ES-I3 (cell line): ENCODE results near the gene E2F8.
"Not testable (repeated sequence)": the region's sequence is repeated elsewhere in the genome, so short reads cannot be mapped to it uniquely, and the experiment has no call there.

Experiments
- H3K36me3 ChIP-seq: 2 replicates; pipeline ENCODE4 v1.6.1; 2013; ENCODE audit warnings: mild to moderate bottlenecking, low read length, control low read depth, moderate library complexity; ENCODE audit not compliant: insufficient read depth
- H3K4me1 ChIP-seq: 2 replicates; pipeline ENCODE4 v1.6.1; 2013; ENCODE audit warnings: mild to moderate bottlenecking, control low read depth, low read length; ENCODE audit not compliant: insufficient read depth
- H3K9ac ChIP-seq: 2 replicates; pipeline ENCODE4 v1.6.1; 2013; ENCODE audit warnings: low read depth, mild to moderate bottlenecking, low read length, moderate library complexity
- H3K9me3 ChIP-seq: 2 replicates; pipeline ENCODE4 v1.6.1; 2013; ENCODE audit warnings: mild to moderate bottlenecking, low read length, moderate library complexity; ENCODE audit not compliant: control insufficient read depth, insufficient read depth

Gene E2F8

DNA sequence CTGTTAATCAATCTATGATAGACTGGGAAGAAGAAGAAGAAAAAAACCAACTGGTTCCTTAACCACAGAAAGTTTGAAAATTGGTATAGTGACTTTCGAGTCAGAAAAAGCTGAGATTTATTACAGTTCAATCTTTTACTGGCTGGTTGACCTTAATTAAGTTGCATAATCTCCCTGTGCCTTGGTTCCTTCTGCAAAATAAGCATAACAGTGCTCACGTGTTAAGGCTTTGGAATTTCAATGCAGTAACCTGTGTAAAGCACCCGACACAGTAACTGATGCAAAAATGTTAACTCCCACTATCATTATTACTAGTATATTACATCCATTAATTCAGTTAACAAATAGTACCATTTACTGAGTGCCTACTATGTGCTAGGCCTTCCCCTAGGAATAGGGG, 22.6 kb upstream of the E2F8 start:
- Histone ChIP-seq H3K4me1 (peaks cover 4% of the 10 kb centered on the region; the same call in 1 of the 2 replicates), H3K36me3 (no peaks in the 10 kb centered on the region), H3K9me3 (no peaks in the 10 kb centered on the region), H3K9ac (no peak overlapping the region)

DNA sequence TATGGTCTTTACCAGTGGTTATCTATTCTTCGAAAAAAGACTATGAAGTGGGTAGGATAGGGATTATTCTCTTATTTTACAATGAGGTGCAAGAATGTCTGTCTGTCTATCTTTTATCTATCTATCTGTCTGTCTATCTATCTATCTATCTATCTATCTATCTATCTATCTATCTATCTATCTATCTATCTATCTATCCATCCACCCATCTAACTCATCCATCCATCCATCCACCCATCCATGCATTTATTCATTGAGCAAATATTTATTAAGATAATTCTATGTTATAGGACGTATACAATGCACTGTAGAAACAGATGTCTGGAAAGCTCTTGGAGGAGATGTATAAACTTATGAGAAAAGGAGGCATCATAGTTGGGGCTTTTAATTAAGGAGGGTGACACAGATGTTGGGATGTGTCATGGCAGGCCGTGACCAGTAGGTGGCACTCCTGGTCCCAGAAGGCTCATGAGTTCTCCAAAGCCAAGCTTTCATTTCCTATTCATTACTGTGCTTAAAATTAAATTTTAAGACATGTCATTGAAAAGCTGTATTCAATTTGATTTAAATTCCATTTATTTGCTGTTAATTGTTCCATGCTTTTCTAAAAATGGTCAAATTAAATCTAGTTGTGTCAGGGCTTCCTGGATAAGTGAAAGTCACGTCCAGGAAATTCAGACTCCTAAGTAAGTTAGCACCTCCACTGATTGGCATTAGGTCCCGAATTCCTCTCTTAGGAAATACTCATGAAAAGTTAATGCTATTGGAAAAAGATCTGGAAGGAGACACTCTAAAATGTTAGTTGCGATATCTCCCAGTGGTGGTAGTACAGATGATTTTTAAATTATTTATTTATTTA, 19.0 kb upstream of the E2F8 start:
- H3K4me1 ChIP-seq = peaks cover 4% of the 10 kb centered on the region; the same call in 1 of the 2 replicates
- no peaks in the 10 kb centered on the region for H3K9me3 ChIP-seq
- H3K9ac ChIP-seq = no peak overlapping the region
- H3K36me3 ChIP-seq = no peaks in the 10 kb centered on the region

DNA sequence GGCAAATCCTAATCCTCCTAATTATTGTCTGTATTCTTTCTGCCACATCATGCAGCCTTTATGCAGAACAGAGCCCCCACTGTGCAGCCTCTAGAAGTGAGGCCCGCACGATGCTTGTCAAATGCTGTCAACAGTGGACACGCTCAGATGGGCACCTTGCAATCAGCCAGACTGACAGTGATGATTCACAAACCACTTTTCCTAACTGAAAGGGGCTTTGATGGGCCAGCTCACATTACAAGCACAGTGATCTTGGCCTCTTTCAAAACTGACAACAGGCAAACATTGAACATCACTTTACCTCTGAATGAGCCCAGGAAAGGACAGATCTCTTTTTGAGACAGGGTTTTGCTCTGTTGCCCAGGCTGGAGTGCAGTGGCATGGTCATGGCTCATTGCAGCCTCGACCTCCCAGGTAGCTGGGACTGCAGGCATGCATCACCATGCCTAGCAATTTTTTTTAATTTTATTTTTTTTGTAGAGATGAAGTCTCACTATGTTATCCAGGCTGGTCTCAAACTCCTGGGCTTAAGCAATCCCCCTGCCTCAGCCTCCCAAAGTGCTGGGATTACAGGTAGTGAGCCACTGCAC, 18.0 kb upstream of the E2F8 start:
- 0 out of 2 replicates have a peak, but pooled peaks cover 2% of the 10 kb centered on the region for H3K9me3 ChIP-seq

DNA sequence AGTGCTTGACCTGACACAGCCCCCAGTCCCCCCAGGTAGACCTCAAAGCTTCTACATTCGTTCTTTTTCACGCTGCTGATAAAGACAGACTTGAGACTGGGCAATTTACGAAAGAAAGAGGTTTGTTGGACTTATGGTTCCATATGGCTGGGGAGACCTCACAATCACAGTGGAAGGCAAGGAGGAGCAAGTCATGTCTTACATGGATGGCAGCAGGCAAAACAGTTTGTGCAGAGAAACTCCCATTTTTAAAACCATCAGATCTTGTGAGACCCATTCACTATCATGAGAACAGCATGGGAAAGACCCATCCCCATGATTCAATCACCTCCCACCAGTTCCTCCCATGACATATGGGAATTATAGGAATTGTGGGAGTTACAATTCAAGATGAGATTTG, 13.7 kb upstream of the E2F8 start:
- not testable (repeated sequence) for H3K36me3 ChIP-seq, H3K9me3 ChIP-seq, H3K4me1 ChIP-seq, H3K9ac ChIP-seq

More for the DNA sequence above, 18.0 kb upstream of the E2F8 start:
- Histone ChIP-seq H3K9ac (no peak overlapping the region), H3K4me1 (peaks cover 4% of the 10 kb centered on the region; the same call in 1 of the 2 replicates), H3K36me3 (no peaks in the 10 kb centered on the region)

DNA sequence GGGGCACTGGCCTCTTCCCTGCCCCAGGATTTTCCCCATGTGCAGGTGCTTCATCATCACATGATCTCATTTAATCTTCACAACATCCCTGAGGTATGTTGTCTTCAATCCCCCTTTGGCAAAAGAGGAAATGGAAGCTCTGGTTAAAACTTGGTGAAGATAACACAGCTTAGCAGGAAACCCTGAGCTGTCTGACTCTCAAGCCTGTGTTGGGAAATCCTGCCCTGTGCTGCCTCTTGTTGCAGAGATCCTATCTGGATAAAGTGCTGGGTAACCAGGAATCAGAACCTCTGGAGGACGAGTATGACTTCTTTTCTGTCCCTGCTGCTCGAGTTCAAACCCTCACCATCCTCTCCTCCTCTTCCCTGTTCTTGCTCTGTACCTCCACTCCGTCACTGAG, 13.1 kb upstream of the E2F8 start:
- H3K9me3 ChIP-seq = peaks cover 2% of the 10 kb centered on the region; the same call in 1 of the 2 replicates
- H3K36me3 ChIP-seq = no peaks in the 10 kb centered on the region
- no peak overlapping the region for H3K9ac ChIP-seq
- H3K4me1 ChIP-seq = no peaks in the 10 kb centered on the region

GRCh38 chr11:19253153-19253745, 12.5 kb upstream of the E2F8 start:
- no peaks in the 10 kb centered on the region for H3K4me1 ChIP-seq
- no peak overlapping the region for H3K9ac ChIP-seq
- H3K36me3 ChIP-seq = no peaks in the 10 kb centered on the region

GRCh38 chr11:19252394-19253152, 11.8 kb upstream of the E2F8 start:
- H3K36me3 ChIP-seq = no peaks in the 10 kb centered on the region
- H3K4me1 ChIP-seq = no peaks in the 10 kb centered on the region
- peaks cover 2% of the 10 kb centered on the region; the same call in 1 of the 2 replicates for H3K9me3 ChIP-seq
- H3K9ac ChIP-seq = no peak overlapping the region

More at GRCh38 chr11:19253153-19253745, 12.5 kb upstream of the E2F8 start:
- H3K9me3 ChIP-seq = peaks cover 2% of the 10 kb centered on the region; the same call in 1 of the 2 replicates

- Histone ChIP-seq H3K4me1 (no peaks in the 10 kb centered on the region), H3K9ac (no peak overlapping the region), H3K9me3 (peaks cover 2% of the 10 kb centered on the region; the same call in 1 of the 2 replicates), H3K36me3 (no peaks in the 10 kb centered on the region)
Measured at GRCh38 chr11:19251577-19251976, 10.8 kb upstream of the E2F8 start.

DNA sequence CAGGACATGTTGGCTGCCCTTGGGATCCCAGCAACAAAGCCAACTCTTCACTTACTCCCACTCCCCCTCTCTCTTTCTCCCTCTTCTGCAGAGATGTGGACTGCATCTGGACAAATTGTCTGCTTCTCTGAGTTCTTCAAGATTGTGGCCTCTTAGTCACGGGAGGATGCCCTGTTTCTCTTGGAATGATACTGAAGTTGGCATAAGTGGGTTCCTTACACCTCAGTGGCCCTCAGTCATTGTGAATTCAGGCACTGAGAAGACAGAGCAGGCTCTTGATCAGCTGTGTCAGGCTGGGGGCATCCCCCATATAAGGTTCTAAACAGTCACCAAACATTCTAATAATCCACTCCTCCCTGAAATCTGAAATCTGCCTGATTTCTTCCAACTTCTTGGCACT, 6.1 kb upstream of the E2F8 start:
- H3K9me3 ChIP-seq = no peaks in the 10 kb centered on the region; the same call in 1 of the 2 replicates
- no peaks in the 10 kb centered on the region for H3K36me3 ChIP-seq
- no peak overlapping the region for H3K9ac ChIP-seq
- H3K4me1 ChIP-seq = no peaks in the 10 kb centered on the region

DNA sequence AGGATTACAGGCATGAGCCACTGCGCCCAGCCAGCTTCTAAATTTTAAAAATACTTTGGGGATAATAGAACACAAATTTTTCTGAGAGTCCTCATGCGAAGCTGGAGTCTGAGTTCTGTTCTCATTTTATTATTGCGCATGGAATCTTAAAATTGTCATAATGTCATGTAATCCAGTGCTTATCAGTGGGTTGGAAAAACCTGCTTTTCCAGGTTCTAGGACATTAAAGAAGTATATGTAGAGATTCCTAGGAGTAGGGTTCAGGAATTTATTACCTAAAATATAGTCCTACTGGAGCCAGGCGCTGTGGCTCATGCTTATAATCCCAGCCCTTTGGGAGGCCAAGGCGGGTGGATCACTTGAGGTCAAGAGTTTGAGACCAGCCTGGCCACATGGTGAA, 4.6 kb upstream of the E2F8 start:
- Histone ChIP-seq H3K9ac (no peak overlapping the region), H3K36me3 (no peaks in the 10 kb centered on the region), H3K9me3 (no peaks in the 10 kb centered on the region; the same call in 1 of the 2 replicates), H3K4me1 (no peaks in the 10 kb centered on the region)

GRCh38 chr11:19244621-19245020, 3.9 kb upstream of the E2F8 start:
- Histone ChIP-seq H3K9me3 (no peaks in the 10 kb centered on the region; the same call in 1 of the 2 replicates), H3K9ac (no peak overlapping the region), H3K4me1 (no peaks in the 10 kb centered on the region), H3K36me3 (no peaks in the 10 kb centered on the region)

DNA sequence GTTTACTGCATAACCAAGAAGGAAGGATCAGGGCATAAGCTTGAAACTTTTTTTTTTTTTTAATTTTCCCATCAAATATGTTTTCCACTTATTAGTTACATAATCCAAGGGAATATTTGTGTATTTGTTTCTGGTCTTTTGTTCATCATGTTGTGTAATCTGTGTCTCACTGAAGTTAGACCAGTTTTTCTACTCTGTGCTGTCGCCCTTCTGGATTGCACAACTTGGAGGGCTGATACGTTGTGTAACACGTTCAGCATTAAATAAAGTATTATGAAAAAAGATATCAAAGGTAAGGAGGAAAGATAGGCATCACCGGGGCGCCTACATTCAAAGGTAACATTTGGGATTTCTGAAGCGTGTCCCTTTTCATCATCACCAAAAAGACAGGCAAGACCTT, 3.3 kb upstream of the E2F8 start:
- no peaks in the 10 kb centered on the region for H3K9me3 ChIP-seq
- H3K36me3 ChIP-seq = no peaks in the 10 kb centered on the region
- H3K4me1 ChIP-seq = no peaks in the 10 kb centered on the region
- H3K9ac ChIP-seq = no peak overlapping the region

DNA sequence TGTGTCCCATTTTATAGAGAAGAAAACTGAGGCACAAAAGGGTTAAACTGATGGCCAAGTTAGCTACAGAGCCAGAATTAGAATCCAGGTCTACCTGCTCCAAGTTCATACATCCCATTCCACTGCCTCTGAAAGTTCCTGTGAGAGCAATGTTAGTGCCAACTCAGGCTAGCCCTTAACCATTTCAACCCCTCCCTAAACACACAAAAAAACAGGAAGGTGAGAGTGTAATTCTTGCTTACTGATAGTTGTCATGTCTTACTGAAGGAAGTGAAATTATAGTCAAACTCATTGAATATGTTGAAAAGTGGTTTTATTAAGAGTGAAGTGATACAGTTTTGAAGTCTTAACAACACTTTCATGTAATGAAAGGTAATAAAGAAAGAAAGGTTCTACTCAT, 2.9 kb upstream of the E2F8 start:
- Histone ChIP-seq H3K9me3 (no peaks in the 10 kb centered on the region), H3K4me1 (no peaks in the 10 kb centered on the region), H3K36me3 (no peaks in the 10 kb centered on the region), H3K9ac (no peak overlapping the region)

DNA sequence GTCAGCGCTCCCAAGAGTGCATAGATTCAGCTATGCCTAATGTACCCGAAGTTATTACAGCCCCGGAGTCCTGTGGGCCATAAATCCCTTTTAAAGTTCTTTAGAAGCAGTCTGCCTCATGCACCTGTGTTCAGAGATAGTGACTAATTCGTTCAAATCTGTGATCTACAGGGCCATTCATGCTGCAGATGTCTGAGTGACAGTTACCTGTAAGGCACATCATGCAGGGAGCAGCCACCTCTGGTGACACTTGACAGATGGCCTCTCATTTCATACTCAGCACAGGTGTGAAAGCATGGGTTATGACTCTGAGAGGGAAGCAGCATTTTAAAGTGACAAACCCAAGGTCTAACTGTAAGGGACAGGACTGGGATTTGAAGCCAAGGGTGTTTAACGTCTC, 2.4 kb upstream of the E2F8 start:
- no peak overlapping the region for H3K9ac ChIP-seq
- no peaks in the 10 kb centered on the region for H3K9me3 ChIP-seq
- H3K4me1 ChIP-seq = no peaks in the 10 kb centered on the region
- H3K36me3 ChIP-seq = no peaks in the 10 kb centered on the region
